MM.1S (cell line): ENCODE measurements around the gene SYNDIG1.

Experiments used
- DNase-seq: peaks from one replicate; pipeline ENCODE4 v3.0.0-alpha.2; 2015
- H2AFZ ChIP-seq: fragments of 300-600 bp; sonication (generic); 2 replicates; pipeline ENCODE4 v1.6.0; 2016; ENCODE audit warnings: antibody characterized with exemption, low read length
- H3F3A ChIP-seq: fragments of 300-600 bp; sonication (generic); 2 replicates; pipeline ENCODE4 v1.6.1; 2016; ENCODE audit warnings: mild to moderate bottlenecking, antibody characterized with exemption, low read length, moderate library complexity, mixed read lengths; ENCODE audit not compliant: insufficient read depth
- H3K27ac ChIP-seq: fragments of 300-600 bp; sonication (generic); 2 replicates; pipeline ENCODE4 v1.5.1; 2016; ENCODE audit warnings: mild to moderate bottlenecking, low read length
- H3K27me3 ChIP-seq: fragments of 300-600 bp; sonication (generic); replicated peaks from 2 replicates; pipeline ENCODE4 v1.6.0; 2016; ENCODE audit warnings: low read length; ENCODE audit not compliant: insufficient read depth
- H3K36me3 ChIP-seq: fragments of 300-600 bp; sonication (generic); replicated peaks from 2 replicates; pipeline ENCODE4 v1.6.1; 2016; ENCODE audit warnings: mild to moderate bottlenecking, low read length, mixed read lengths; ENCODE audit not compliant: insufficient read depth
- H3K4me1 ChIP-seq: fragments of 300-600 bp; sonication (generic); 2 replicates; pipeline ENCODE4 v1.6.1; 2016; ENCODE audit warnings: low read length, mixed read lengths
- H3K4me2 ChIP-seq: fragments of 300-600 bp; sonication (generic); 2 replicates; pipeline ENCODE4 v1.6.0; 2016; ENCODE audit warnings: low read depth, low read length
- H3K4me3 ChIP-seq: fragments of 300-600 bp; sonication (generic); 2 replicates; pipeline ENCODE4 v1.5.1; 2016; ENCODE audit warnings: low read length, mixed read lengths
- H3K79me2 ChIP-seq: fragments of 300-600 bp; sonication (generic); 2 replicates; pipeline ENCODE4 v1.6.1; 2016; ENCODE audit warnings: mixed run types, low read length, mixed read lengths
- H3K9ac ChIP-seq: fragments of 300-600 bp; sonication (generic); 2 replicates; pipeline ENCODE4 v1.6.1; 2016; ENCODE audit warnings: low read length, mixed read lengths
- H3K9me2 ChIP-seq: fragments of 300-600 bp; sonication (generic); replicated peaks from 2 replicates; pipeline ENCODE4 v1.6.1; 2016; ENCODE audit warnings: mild to moderate bottlenecking, low read length, mixed read lengths; ENCODE audit not compliant: insufficient read depth
- H3K9me3 ChIP-seq: fragments of 300-600 bp; sonication (generic); replicated peaks from 2 replicates; pipeline ENCODE4 v1.6.1; 2016; ENCODE audit warnings: mild to moderate bottlenecking, low read length, mixed read lengths; ENCODE audit not compliant: insufficient read depth
- H4K20me1 ChIP-seq: fragments of 300-600 bp; sonication (generic); 2 replicates; pipeline ENCODE4 v1.6.1; 2016; ENCODE audit warnings: mild to moderate bottlenecking, low read length, moderate library complexity, mixed read lengths; ENCODE audit not compliant: insufficient read depth
- EZH2 ChIP-seq: fragments of 300-600 bp; sonication (generic); optimal IDR thresholded peaks from 2 replicates; pipeline ENCODE3; 2017; ENCODE audit warnings: low read depth, mild to moderate bottlenecking, antibody characterized with exemption, low read length, mixed read lengths
- EZH2phosphoT487 ChIP-seq: fragments of 300-600 bp; sonication (generic); IDR thresholded peaks from 2 replicates; pipeline ENCODE4 v1.6.1; 2018; ENCODE audit warnings: antibody characterized with exemption, low read length
- TF ChIP-seq, protein P1 (sequence below): fragments of 300-600 bp; sonication (generic); IDR thresholded peaks from 2 replicates; pipeline ENCODE4 v1.5.1; 2016; ENCODE audit warnings: antibody characterized with exemption, low read length, mixed read lengths

SYNDIG1 gene

DNA sequence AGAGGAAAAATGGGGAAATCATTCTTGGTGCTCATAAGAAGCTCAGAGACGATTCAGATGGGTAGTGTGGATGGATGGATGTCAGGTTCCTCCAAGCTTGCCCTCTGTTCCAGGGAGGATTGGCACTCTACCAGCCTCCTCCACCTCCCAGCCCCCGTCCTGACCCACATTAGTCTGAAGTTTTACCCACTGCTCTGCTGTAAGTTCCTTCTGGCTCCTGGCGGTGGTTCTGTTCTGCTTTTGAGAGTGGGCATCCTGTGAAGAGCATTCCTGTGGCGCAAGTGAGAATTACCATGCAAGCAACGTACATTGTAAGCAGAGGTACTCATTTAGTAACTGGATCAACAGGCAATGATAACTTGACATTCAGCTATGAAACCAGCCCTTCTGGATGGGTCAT is 103.4 kb downstream of the SYNDIG1 start:
- H3K9me3 ChIP-seq, result no peaks in the 10 kb centered on the region

GRCh38 chr20:24573557-24573956 is 104.1 kb downstream of the SYNDIG1 start:
- Histone ChIP-seq H3F3A (no peaks in the 10 kb centered on the region), H3K4me3 (no peak overlapping the region), H3K4me2 (no peak overlapping the region), H3K9me2 (no peaks in the 10 kb centered on the region), H3K9ac (no peak overlapping the region), H2AFZ (no peak overlapping the region), H3K79me2 (no peaks in the 10 kb centered on the region), H3K4me1 (peaks cover 7% of the 10 kb centered on the region), H3K27me3 (no peaks in the 10 kb centered on the region), H3K36me3 (no peaks in the 10 kb centered on the region), H4K20me1 (no peaks in the 10 kb centered on the region), H3K9me3 (no peaks in the 10 kb centered on the region), H3K27ac (no peak overlapping the region)
- no peak for DNase-seq
- TF ChIP-seq, protein P1, sequence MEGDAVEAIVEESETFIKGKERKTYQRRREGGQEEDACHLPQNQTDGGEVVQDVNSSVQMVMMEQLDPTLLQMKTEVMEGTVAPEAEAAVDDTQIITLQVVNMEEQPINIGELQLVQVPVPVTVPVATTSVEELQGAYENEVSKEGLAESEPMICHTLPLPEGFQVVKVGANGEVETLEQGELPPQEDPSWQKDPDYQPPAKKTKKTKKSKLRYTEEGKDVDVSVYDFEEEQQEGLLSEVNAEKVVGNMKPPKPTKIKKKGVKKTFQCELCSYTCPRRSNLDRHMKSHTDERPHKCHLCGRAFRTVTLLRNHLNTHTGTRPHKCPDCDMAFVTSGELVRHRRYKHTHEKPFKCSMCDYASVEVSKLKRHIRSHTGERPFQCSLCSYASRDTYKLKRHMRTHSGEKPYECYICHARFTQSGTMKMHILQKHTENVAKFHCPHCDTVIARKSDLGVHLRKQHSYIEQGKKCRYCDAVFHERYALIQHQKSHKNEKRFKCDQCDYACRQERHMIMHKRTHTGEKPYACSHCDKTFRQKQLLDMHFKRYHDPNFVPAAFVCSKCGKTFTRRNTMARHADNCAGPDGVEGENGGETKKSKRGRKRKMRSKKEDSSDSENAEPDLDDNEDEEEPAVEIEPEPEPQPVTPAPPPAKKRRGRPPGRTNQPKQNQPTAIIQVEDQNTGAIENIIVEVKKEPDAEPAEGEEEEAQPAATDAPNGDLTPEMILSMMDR, result no peak
- no peak for TF ChIP-seq EZH2
- TF ChIP-seq EZH2phosphoT487, result no peak

More for the DNA sequence above, 103.4 kb downstream of the SYNDIG1 start:
- no peak for DNase-seq
- Histone ChIP-seq H3K27me3 (no peaks in the 10 kb centered on the region), H3K4me1 (peaks cover 7% of the 10 kb centered on the region), H3K4me2 (no peak overlapping the region), H3F3A (no peaks in the 10 kb centered on the region), H3K79me2 (no peaks in the 10 kb centered on the region), H3K9ac (no peak overlapping the region), H2AFZ (no peak overlapping the region), H3K27ac (no peak overlapping the region), H4K20me1 (no peaks in the 10 kb centered on the region), H3K9me2 (no peaks in the 10 kb centered on the region), H3K36me3 (no peaks in the 10 kb centered on the region), H3K4me3 (no peak overlapping the region)
- TF ChIP-seq, protein P1, result no peak
- TF ChIP-seq EZH2 (no peak), EZH2phosphoT487 (no peak)

DNA sequence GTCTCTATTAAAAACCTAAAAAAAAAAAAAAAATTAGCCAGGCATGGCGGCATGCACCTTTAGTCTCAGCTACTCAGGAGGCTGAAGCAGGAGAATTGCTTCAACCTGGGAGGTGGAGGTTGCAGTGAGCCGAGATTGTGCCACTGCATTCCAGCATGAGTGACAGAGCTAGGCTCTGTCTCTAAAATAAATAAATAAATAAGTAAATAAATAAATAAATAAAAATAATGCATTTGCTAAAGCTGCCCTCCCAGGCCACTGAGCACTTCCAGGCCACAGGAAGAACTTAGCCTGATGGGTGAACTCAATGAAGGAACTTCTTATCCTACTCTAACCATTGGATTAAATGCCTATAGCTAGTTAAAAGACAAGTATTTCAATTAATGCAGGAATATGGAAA is 104.9 kb downstream of the SYNDIG1 start:
- Histone ChIP-seq H3K4me2 (no peak overlapping the region), H3F3A (no peaks in the 10 kb centered on the region), H3K4me1 (peaks cover 7% of the 10 kb centered on the region), H3K9me3 (no peaks in the 10 kb centered on the region), H3K27me3 (no peaks in the 10 kb centered on the region), H3K9me2 (no peaks in the 10 kb centered on the region), H3K9ac (no peak overlapping the region), H3K27ac (no peak overlapping the region), H4K20me1 (no peaks in the 10 kb centered on the region), H3K4me3 (no peak overlapping the region), H3K79me2 (no peaks in the 10 kb centered on the region), H2AFZ (no peak overlapping the region), H3K36me3 (no peaks in the 10 kb centered on the region)
- TF ChIP-seq, protein P1, result no peak
- TF ChIP-seq EZH2, result no peak
- TF ChIP-seq EZH2phosphoT487, result no peak
- no peak for DNase-seq

GRCh38 chr20:24574797-24575196 is 105.4 kb downstream of the SYNDIG1 start:
- Histone ChIP-seq H3K4me3 (no peak overlapping the region), H2AFZ (no peak overlapping the region), H3K79me2 (no peaks in the 10 kb centered on the region), H3K27ac (no peak overlapping the region), H4K20me1 (no peaks in the 10 kb centered on the region), H3K4me1 (peaks cover 7% of the 10 kb centered on the region), H3K36me3 (no peaks in the 10 kb centered on the region), H3K27me3 (no peaks in the 10 kb centered on the region), H3K4me2 (no peak overlapping the region), H3K9me3 (no peaks in the 10 kb centered on the region), H3K9me2 (no peaks in the 10 kb centered on the region), H3F3A (no peaks in the 10 kb centered on the region), H3K9ac (no peak overlapping the region)
- no peak for DNase-seq
- TF ChIP-seq EZH2phosphoT487 (no peak), EZH2 (no peak)
- TF ChIP-seq, protein P1, result no peak
